Kidney epithelial cell (primary cell): ENCODE results near the gene PRMT2. TPM values are rescaled to one million over a fixed set of nuclear protein-coding genes. Genes with fewer than 3 reads are reported as not detected.

Source experiments
- total RNA-seq: library from RNA; depleted of rRNA; stranded (reverse); fragments of >200 nt; gene quantifications from 2 replicates; pipeline ENCODE4 v1.2.3, GENCODE V29; 2015

Gene PRMT2
- total RNA-seq, 1 donor from 2014 or later = 66.7 TPM

Other genes starting within 250 kb of the PRMT2 start
- 16.0 and 22.6 TPM in 2 replicates for gene DIP2A, start 176.8 kb upstream of the PRMT2 start, total RNA-seq
- gene S100B, start 30.6 kb upstream of the PRMT2 start, total RNA-seq = not detected in 2 replicates